ENCODE data around the gene HDGFL2.
A peak's percentile ranks its signal among the peaks of the same experiment; 100 is the strongest.

HDGFL2 gene

GRCh38 chr19:4434391-4434790, 37.7 kb upstream of the HDGFL2 start:
- Histone ChIP-seq H3K9me3 (ENCODE audit: control insufficient read depth, insufficient read depth, low read length) (no peaks in the 10 kb centered on the region), H3K27ac (ENCODE audit: low read depth, low read length) (no peak overlapping the region), H3K4me3 (ENCODE audit: low read depth, low read length) (no peak overlapping the region), H3K36me3 (ENCODE audit: control insufficient read depth, insufficient read depth, low read length) (peaks cover 92% of the 10 kb centered on the region), H3K27me3 (ENCODE audit: control insufficient read depth, insufficient read depth, low read length) (no peaks in the 10 kb centered on the region), H3K9ac (ENCODE audit: low read depth, low read length) (no peak overlapping the region), H3K4me1 (ENCODE audit: control insufficient read depth, insufficient read depth, low read length) (no peaks in the 10 kb centered on the region)

GRCh38 chr19:4436231-4436630, 35.9 kb upstream of the HDGFL2 start:
- Histone ChIP-seq H3K9ac (ENCODE audit: low read depth, low read length) (no peak overlapping the region), H3K36me3 (ENCODE audit: control insufficient read depth, insufficient read depth, low read length) (peaks cover 89% of the 10 kb centered on the region), H3K27ac (ENCODE audit: low read depth, low read length) (no peak overlapping the region), H3K4me3 (ENCODE audit: low read depth, low read length) (no peak overlapping the region), H3K27me3 (ENCODE audit: control insufficient read depth, insufficient read depth, low read length) (no peaks in the 10 kb centered on the region), H3K4me1 (ENCODE audit: control insufficient read depth, insufficient read depth, low read length) (no peaks in the 10 kb centered on the region), H3K9me3 (ENCODE audit: control insufficient read depth, insufficient read depth, low read length) (no peaks in the 10 kb centered on the region)

DNA sequence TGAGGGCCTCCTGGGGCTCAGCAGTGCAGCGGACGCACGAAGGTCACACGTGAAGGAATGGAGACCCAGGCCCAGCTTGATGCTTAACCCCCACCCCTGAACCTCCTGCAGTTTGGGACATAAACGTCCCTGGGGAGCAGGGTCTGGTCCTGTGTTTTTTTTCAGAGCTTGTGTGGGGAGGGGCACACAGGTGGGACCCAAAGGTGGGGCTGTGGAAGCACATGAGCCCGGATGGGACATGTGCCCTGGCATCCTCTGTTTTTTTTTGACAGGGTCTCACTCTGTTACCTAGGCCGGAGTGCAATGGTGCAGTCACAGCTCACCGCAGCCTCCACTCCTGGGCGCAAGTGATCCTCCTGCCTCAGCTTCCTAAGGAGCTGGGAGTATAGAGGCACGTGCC, 35.0 kb upstream of the HDGFL2 start:
- peaks cover 86% of the 10 kb centered on the region for H3K36me3 ChIP-seq (ENCODE audit: control insufficient read depth, insufficient read depth, low read length)
- no peaks in the 10 kb centered on the region for H3K27me3 ChIP-seq (ENCODE audit: control insufficient read depth, insufficient read depth, low read length)
- H3K9me3 ChIP-seq (ENCODE audit: control insufficient read depth, insufficient read depth, low read length): no peaks in the 10 kb centered on the region

GRCh38 chr19:4439243-4439642, 32.9 kb upstream of the HDGFL2 start:
- H3K36me3 ChIP-seq (ENCODE audit: control insufficient read depth, insufficient read depth, low read length): peaks cover 81% of the 10 kb centered on the region
- H3K4me1 ChIP-seq (ENCODE audit: control insufficient read depth, insufficient read depth, low read length): no peaks in the 10 kb centered on the region
- no peaks in the 10 kb centered on the region for H3K9me3 ChIP-seq (ENCODE audit: control insufficient read depth, insufficient read depth, low read length)
- H3K4me3 ChIP-seq (ENCODE audit: low read depth, low read length): no peak overlapping the region
- H3K9ac ChIP-seq (ENCODE audit: low read depth, low read length): no peak overlapping the region
- no peaks in the 10 kb centered on the region for H3K27me3 ChIP-seq (ENCODE audit: control insufficient read depth, insufficient read depth, low read length)
- no peak overlapping the region for H3K27ac ChIP-seq (ENCODE audit: low read depth, low read length)

More for the DNA sequence above, 35.0 kb upstream of the HDGFL2 start:
- Histone ChIP-seq H3K4me3 (ENCODE audit: low read depth, low read length) (no peak overlapping the region), H3K4me1 (ENCODE audit: control insufficient read depth, insufficient read depth, low read length) (no peaks in the 10 kb centered on the region), H3K9ac (ENCODE audit: low read depth, low read length) (no peak overlapping the region), H3K27ac (ENCODE audit: low read depth, low read length) (no peak overlapping the region)

DNA sequence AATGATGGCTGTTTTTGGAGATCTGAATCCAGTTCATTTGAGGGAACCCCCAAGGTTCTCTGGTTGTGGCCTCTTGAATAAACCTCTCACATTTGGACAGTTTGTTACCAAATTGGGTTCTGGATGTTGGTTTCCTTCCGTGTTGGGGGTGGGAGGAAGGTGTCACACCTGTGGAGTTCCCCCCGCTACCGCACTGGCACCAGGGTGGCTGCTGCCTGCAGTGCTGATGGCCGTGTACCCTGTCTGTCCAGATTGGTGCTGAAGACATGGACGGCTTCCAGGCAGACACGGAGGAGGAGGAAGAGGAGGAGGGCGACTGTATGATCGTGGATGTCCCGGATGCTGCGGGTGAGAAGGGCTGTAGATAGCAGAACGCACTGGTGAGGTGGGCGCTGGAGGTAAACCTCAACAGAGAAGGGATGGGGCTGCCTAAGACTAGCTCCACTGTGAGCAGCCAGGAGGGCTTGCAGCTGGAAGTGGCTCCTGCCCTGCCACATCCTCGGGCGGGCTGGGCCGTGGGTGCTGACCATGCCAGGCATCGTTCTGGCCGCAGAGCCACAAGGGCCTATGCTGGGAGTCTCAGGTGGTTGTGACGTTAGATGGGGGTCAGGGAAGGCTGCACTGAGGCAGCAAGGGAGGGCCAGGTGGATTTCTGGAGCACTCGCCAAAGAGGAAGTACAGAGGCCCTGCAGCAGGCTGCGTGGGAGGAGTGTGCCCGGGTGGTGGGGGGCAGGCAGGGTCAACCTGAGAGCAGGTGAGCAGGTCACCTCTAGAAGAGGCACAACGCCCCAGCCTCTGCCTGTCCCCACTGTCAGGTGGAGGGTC, 29.9 kb upstream of the HDGFL2 start:
- Histone ChIP-seq H3K9me3 (ENCODE audit: control insufficient read depth, insufficient read depth, low read length) (no peaks in the 10 kb centered on the region), H3K4me1 (ENCODE audit: control insufficient read depth, insufficient read depth, low read length) (no peaks in the 10 kb centered on the region), H3K36me3 (ENCODE audit: control insufficient read depth, insufficient read depth, low read length) (peaks cover 80% of the 10 kb centered on the region), H3K27ac (ENCODE audit: low read depth, low read length) (peak overlapping the region; percentile 35), H3K27me3 (ENCODE audit: control insufficient read depth, insufficient read depth, low read length) (no peaks in the 10 kb centered on the region), H3K4me3 (ENCODE audit: low read depth, low read length) (no peak overlapping the region), H3K9ac (ENCODE audit: low read depth, low read length) (no peak overlapping the region)

GRCh38 chr19:4442819-4443146, 29.3 kb upstream of the HDGFL2 start:
- no peak overlapping the region for H3K4me3 ChIP-seq (ENCODE audit: low read depth, low read length)
- H3K9ac ChIP-seq (ENCODE audit: low read depth, low read length): no peak overlapping the region
- no peaks in the 10 kb centered on the region for H3K4me1 ChIP-seq (ENCODE audit: control insufficient read depth, insufficient read depth, low read length)
- no peak overlapping the region for H3K27ac ChIP-seq (ENCODE audit: low read depth, low read length)
- H3K9me3 ChIP-seq (ENCODE audit: control insufficient read depth, insufficient read depth, low read length): no peaks in the 10 kb centered on the region
- H3K27me3 ChIP-seq (ENCODE audit: control insufficient read depth, insufficient read depth, low read length): no peaks in the 10 kb centered on the region
- peaks cover 81% of the 10 kb centered on the region for H3K36me3 ChIP-seq (ENCODE audit: control insufficient read depth, insufficient read depth, low read length)

GRCh38 chr19:4443188-4443587, 28.9 kb upstream of the HDGFL2 start:
- no peaks in the 10 kb centered on the region for H3K4me1 ChIP-seq (ENCODE audit: control insufficient read depth, insufficient read depth, low read length)
- no peaks in the 10 kb centered on the region for H3K9me3 ChIP-seq (ENCODE audit: control insufficient read depth, insufficient read depth, low read length)
- no peaks in the 10 kb centered on the region for H3K27me3 ChIP-seq (ENCODE audit: control insufficient read depth, insufficient read depth, low read length)
- peaks cover 81% of the 10 kb centered on the region for H3K36me3 ChIP-seq (ENCODE audit: control insufficient read depth, insufficient read depth, low read length)
- no peak overlapping the region for H3K4me3 ChIP-seq (ENCODE audit: low read depth, low read length)
- no peak overlapping the region for H3K27ac ChIP-seq (ENCODE audit: low read depth, low read length)
- no peak overlapping the region for H3K9ac ChIP-seq (ENCODE audit: low read depth, low read length)

DNA sequence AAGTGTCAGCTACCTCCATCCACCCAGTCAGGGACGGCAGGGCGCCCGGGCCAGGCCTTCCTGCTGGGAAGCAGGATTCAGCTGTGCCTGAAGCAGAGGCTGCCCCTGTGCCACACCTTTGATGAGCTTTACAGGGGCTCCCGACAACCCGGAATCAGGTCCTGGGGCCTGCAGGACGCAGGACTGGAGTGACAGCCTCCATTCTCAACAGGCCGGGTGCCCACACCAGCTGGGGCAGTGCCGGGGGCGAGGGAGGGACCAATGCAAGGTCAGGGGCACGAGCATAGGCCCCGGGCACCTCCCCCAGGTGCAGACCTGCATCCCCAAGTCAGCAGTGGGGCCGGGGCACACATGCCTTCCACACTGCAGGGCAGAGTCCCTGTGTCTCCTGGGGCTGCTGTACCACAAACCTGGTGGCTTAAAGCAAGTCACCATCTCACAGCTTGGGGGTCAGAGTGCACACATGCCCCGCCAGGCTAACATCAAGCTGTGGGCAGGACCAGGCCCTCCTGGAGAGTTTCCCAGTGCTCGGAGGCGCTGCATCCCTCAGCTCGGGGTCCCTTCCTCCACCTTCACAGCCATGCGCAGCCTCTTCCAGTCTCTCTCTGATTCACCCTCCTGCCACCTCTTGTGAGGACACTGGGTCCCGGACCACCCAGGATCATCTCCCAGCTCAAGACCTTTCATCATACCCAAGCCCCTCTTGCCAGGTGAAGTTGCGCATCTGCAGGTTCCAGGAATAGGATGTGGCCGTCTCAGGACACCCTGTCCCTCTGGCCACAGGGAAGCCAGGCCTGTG, 27.9 kb upstream of the HDGFL2 start:
- no peaks in the 10 kb centered on the region for H3K9me3 ChIP-seq (ENCODE audit: control insufficient read depth, insufficient read depth, low read length)
- no peak overlapping the region for H3K9ac ChIP-seq (ENCODE audit: low read depth, low read length)
- no peaks in the 10 kb centered on the region for H3K4me1 ChIP-seq (ENCODE audit: control insufficient read depth, insufficient read depth, low read length)
- H3K27ac ChIP-seq (ENCODE audit: low read depth, low read length): peak overlapping the region; percentile 18
- no peaks in the 10 kb centered on the region for H3K27me3 ChIP-seq (ENCODE audit: control insufficient read depth, insufficient read depth, low read length)
- H3K36me3 ChIP-seq (ENCODE audit: control insufficient read depth, insufficient read depth, low read length): peaks cover 81% of the 10 kb centered on the region
- H3K4me3 ChIP-seq (ENCODE audit: low read depth, low read length): no peak overlapping the region

DNA sequence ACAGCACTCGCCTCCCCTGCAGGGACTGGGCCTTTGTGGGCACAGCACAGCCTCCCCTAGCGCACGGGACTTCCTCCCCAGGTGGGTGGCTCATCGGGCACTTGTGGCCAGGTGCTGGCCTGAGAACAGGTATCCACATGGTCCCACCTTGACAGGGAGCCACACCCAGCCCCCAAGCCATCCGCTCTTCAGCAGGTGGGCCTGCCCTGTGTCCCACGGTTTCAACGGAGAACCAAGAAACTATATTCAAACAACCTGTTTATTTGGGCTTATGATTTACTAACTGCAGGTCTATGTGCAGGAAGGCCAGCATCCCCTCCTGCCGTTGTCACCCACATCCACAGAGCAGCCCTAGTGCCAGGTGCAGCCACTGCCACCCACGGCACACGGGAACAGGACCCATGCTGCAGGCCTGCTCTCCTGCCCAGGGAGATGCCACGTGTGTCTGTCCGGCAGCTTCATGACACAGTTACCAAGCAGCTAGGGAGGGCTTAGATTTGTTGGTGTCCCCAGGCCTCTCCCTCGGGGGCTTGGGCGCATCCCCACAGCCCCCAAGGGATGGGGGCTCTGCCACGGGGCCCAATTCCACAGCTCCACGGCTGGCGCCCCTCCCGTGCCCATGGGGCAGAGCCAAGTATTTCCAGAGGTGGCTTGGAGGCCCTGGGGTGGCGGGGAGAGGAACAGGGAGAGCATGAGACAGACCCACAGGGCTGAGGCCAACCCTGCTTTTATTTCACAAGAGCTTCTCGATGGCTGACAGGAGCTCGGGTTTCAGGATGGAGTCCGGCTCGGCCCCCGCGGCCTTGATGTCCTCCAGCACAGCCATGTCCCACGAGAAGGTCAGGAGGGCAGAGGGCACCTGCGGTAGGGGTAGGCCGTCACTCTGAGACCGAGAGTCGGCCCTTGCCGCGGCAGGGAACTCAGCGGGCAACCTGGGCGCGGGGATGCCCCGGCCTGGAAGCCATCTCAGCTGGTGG, 27.0 kb upstream of the HDGFL2 start:
- Histone ChIP-seq H3K9ac (ENCODE audit: low read depth, low read length) (no peak overlapping the region), H3K4me3 (ENCODE audit: low read depth, low read length) (no peak overlapping the region), H3K9me3 (ENCODE audit: control insufficient read depth, insufficient read depth, low read length) (no peaks in the 10 kb centered on the region), H3K27ac (ENCODE audit: low read depth, low read length) (peak overlapping the region; percentile 14), H3K27me3 (ENCODE audit: control insufficient read depth, insufficient read depth, low read length) (no peaks in the 10 kb centered on the region), H3K36me3 (ENCODE audit: control insufficient read depth, insufficient read depth, low read length) (peaks cover 72% of the 10 kb centered on the region), H3K4me1 (ENCODE audit: control insufficient read depth, insufficient read depth, low read length) (no peaks in the 10 kb centered on the region)

DNA sequence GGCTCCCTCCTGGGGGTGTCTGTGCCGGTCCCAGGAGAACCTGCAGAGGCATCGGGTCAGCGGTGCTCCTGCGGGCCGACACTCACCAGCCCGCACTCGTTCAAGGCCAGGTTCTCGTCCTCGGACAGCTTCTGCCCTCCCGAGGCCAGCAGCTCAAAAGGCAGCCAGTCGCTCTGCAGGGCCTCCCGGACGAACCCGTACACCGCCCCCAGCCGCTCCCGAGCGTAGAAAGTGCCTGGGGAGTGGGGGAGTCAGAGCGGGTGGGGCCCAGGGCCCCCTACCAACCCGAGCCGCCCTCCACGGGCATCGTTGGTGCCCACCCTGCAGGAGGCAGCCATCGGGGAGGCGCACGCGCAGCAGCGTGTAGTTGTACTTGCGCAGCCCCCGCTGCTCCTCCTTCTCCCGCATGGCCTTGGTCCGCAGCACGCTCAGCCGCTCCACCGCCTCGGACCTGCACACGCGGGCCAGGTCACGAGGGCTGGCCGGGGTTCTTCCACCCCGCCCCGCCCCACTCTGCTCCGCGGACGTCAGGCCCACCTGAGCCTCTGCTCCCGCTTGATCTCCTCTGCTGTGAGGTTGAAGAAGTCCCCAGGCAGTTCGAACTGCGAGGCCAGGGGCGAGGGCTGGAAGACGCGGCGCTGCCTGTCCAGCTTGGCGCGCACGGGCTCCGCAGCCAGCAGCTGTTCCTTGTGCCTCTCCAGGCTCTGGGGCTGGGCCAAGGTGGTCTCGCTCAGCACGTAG, 26.0 kb upstream of the HDGFL2 start:
- Histone ChIP-seq H3K4me1 (ENCODE audit: control insufficient read depth, insufficient read depth, low read length) (no peaks in the 10 kb centered on the region), H3K9ac (ENCODE audit: low read depth, low read length) (no peak overlapping the region), H3K9me3 (ENCODE audit: control insufficient read depth, insufficient read depth, low read length) (no peaks in the 10 kb centered on the region), H3K36me3 (ENCODE audit: control insufficient read depth, insufficient read depth, low read length) (peaks cover 63% of the 10 kb centered on the region), H3K27ac (ENCODE audit: low read depth, low read length) (peak overlapping the region; percentile 12), H3K27me3 (ENCODE audit: control insufficient read depth, insufficient read depth, low read length) (no peaks in the 10 kb centered on the region), H3K4me3 (ENCODE audit: low read depth, low read length) (no peak overlapping the region)
